ENCODE measurements around the gene EPM2A. TPM values are rescaled to one million over a fixed set of nuclear protein-coding genes. Genes with fewer than 3 reads are reported as not detected.

EPM2A gene
- total and polyA plus RNA-seq, 10 of the 15 experiments (the other 5 are each of a cell fraction or from before 2014, with no cell fraction given): 3.4 to 13.0 (median 7.9) TPM

- H3K9ac ChIP-seq (ENCODE audit: control insufficient read depth, insufficient read depth, low read length): no peak overlapping the region
- H4K20me1 ChIP-seq (ENCODE audit: control insufficient read depth, insufficient read depth): no peaks in the 10 kb centered on the region
- ChIA-PET POLR2A (no interaction called here), RAD21 (ENCODE audit: unreplicated experiment) (interaction anchor here (1.2 kb wide), 1 partner anchor 14 kb away, joined by 3 read pairs; no protein-coding TSS in a partner anchor), CTCF (interaction anchor here (3.7 kb wide), 1 partner anchor 13 kb away, joined by 21 read pairs; no protein-coding TSS in a partner anchor), SMC1A (ENCODE audit: uncharacterized antibody, unreplicated experiment) (no interaction called here)
- DNase-seq (ENCODE audit: low read depth, low spot score): no peak
- H3K9me3 ChIP-seq (replicated peaks; ENCODE audit: control insufficient read depth, insufficient read depth, low read length): no peaks in the 10 kb centered on the region
- in situ Hi-C loops (cut with MboI) (no loop called here), intact Hi-C loops (cut with micrococcal nuclease; ENCODE audit: unreplicated experiment) (no loop called here)
- no peaks in the 10 kb centered on the region for H3K79me2 ChIP-seq (ENCODE audit: control insufficient read depth, insufficient read depth, low read length)
- ATAC-seq: no peak
- WGBS (ENCODE audit: insufficient coverage, insufficient replicate concordance, low lambda C conversion rate, missing lambda C conversion rate): 63% methylated on average over 1 of the region's 1 CpG
- no peak overlapping the region for H2AFZ ChIP-seq (ENCODE audit: control insufficient read depth, low read depth, low read length)
- TF ChIP-seq IRF3 (IDR thresholded peaks at IDR 0.05): no peak
- TF ChIP-seq NBN (IDR thresholded peaks at IDR 0.05): no peak
- TF ChIP-seq ZNF622 (IDR thresholded peaks at IDR 0.05): no peak
- TF ChIP-seq PKNOX1 (IDR thresholded peaks at IDR 0.05): no peak
- no peak for TF ChIP-seq NFIC (IDR thresholded peaks at IDR 0.05; ENCODE audit: low read depth, low read length)
- TF ChIP-seq MTA2 (IDR thresholded peaks at IDR 0.05; ENCODE audit: low read depth): no peak
- TF ChIP-seq FOXK2 (IDR thresholded peaks at IDR 0.05): no peak
- TF ChIP-seq RUNX3 (IDR thresholded peaks at IDR 0.05; ENCODE audit: low read length): no peak
- TF ChIP-seq NFXL1 (IDR thresholded peaks at IDR 0.05; ENCODE audit: borderline replicate concordance): no peak
- TF ChIP-seq SMAD5 (IDR thresholded peaks at IDR 0.05; ENCODE audit: low read depth): no peak
- no peak for TF ChIP-seq USF1 (IDR thresholded peaks at IDR 0.05; ENCODE audit: borderline replicate concordance, extremely low read length, insufficient read depth, low read depth, low read length)
- no peak for TF ChIP-seq RB1 (IDR thresholded peaks at IDR 0.05; ENCODE audit: borderline replicate concordance)
- TF ChIP-seq CHD4 (IDR thresholded peaks at IDR 0.05): no peak
- no peak for TF ChIP-seq IKZF1 (conservative IDR thresholded peaks at IDR 0.05)
- TF ChIP-seq SPI1 (IDR thresholded peaks at IDR 0.05; ENCODE audit: borderline replicate concordance, insufficient read depth, low read depth, low read length): no peak
- TF ChIP-seq TCF3 (IDR thresholded peaks at IDR 0.05; ENCODE audit: borderline replicate concordance, insufficient read depth, low read depth, low read length): no peak
- TF ChIP-seq CEBPZ (IDR thresholded peaks at IDR 0.05; ENCODE audit: low read depth, low read length): no peak
- no peak for TF ChIP-seq RCOR1 (conservative IDR thresholded peaks at IDR 0.05; ENCODE audit: low read depth, low read length)
- H3K27ac ChIP-seq (ENCODE audit: control insufficient read depth, insufficient read depth): no peak overlapping the region
- no peak for FAIRE-seq
- no peak overlapping the region for H3K4me2 ChIP-seq (ENCODE audit: control insufficient read depth, insufficient read depth)
- H3K36me3 ChIP-seq (ENCODE audit: control insufficient read depth in 2 of 2, insufficient read depth in 2 of 2, low read length in 1 of 2): no peaks in the 10 kb centered on the region
- no TSS peak for BruUV-seq (replicated peaks)
- H3K4me1 ChIP-seq (ENCODE audit: control insufficient read depth, insufficient read depth, low read length): no peaks in the 10 kb centered on the region
- H3K27me3 ChIP-seq (replicated peaks in 1 of 2; ENCODE audit: control insufficient read depth in 2 of 2, insufficient read depth in 2 of 2, low read length in 1 of 2): no peaks in the 10 kb centered on the region
- H3K4me3 ChIP-seq: no peak overlapping the region
These were observed 87.7 kb downstream of the EPM2A start for GRCh38 chr6:145647602-145648001.
